Measurements from ENCODE around the gene SBNO2. TPM values are rescaled to one million over a fixed set of nuclear protein-coding genes. Genes with fewer than 3 reads are reported as not detected.

The SBNO2 gene
- total RNA-seq, 2 donors from 2014 or later, result 55.4 to 182 TPM

- TF ChIP-seq CTCF (IDR thresholded peaks at IDR 0.05), result no peak
- Histone ChIP-seq H3K27ac (no peak overlapping the region), H3K4me3 (no peak overlapping the region), H3K4me1 (ENCODE audit: control insufficient read depth in 1 of 2, low read depth in 2 of 2) (peaks cover 10 to 21% of the 10 kb centered on the region in 2 donors), H3K9me3 (no peaks in the 10 kb centered on the region), H3K36me3 (peaks cover 9% of the 10 kb centered on the region), H3K27me3 (replicated peaks; ENCODE audit: insufficient read depth) (no peaks in the 10 kb centered on the region)
- DNase-seq (ENCODE audit: low spot score) (no peak), ATAC-seq (ENCODE audit: insufficient number of reproducible peaks, low FRiP score, low read depth) (no peak)
These were observed 83.1 kb downstream of the SBNO2 start for GRCh38 chr19:1090731-1091543.

- ATAC-seq (ENCODE audit: insufficient number of reproducible peaks, low FRiP score, low read depth), result no peak
- DNase-seq (ENCODE audit: low spot score), result no peak
- Histone ChIP-seq H3K27me3 (replicated peaks; ENCODE audit: insufficient read depth) (no peaks in the 10 kb centered on the region), H3K4me3 (no peak overlapping the region), H3K27ac (no peak overlapping the region), H3K36me3 (peaks cover 9% of the 10 kb centered on the region), H3K9me3 (no peaks in the 10 kb centered on the region), H3K4me1 (ENCODE audit: control insufficient read depth in 1 of 2, low read depth in 2 of 2) (peaks cover 10 to 16% of the 10 kb centered on the region in 2 donors)
- no peak for TF ChIP-seq CTCF (IDR thresholded peaks at IDR 0.05)
These were observed 84.2 kb downstream of the SBNO2 start for GRCh38 chr19:1089891-1090290.

GRCh38 chr19:1089126-1089771 lies 84.8 kb downstream of the SBNO2 start:
- H3K36me3 ChIP-seq, result peaks cover 9% of the 10 kb centered on the region
- H3K9me3 ChIP-seq, result no peaks in the 10 kb centered on the region
- ATAC-seq (ENCODE audit: insufficient number of reproducible peaks, low FRiP score, low read depth) (no peak), DNase-seq (ENCODE audit: low spot score) (no peak)
- H3K4me3 ChIP-seq, result no peak overlapping the region
- no peaks in the 10 kb centered on the region for H3K27me3 ChIP-seq (replicated peaks; ENCODE audit: insufficient read depth)
- no peak for TF ChIP-seq CTCF (IDR thresholded peaks at IDR 0.05)
- peaks cover 7 to 12% of the 10 kb centered on the region in 2 donors for H3K4me1 ChIP-seq (ENCODE audit: control insufficient read depth in 1 of 2, low read depth in 2 of 2)
- H3K27ac ChIP-seq, result no peak overlapping the region

- Histone ChIP-seq H3K4me3 (no peak overlapping the region), H3K27ac (peak overlapping the region in 1 of 2 donors; percentile 12), H3K4me1 (ENCODE audit: control insufficient read depth in 1 of 2, low read depth in 2 of 2) (peaks cover 0 to 5% of the 10 kb centered on the region in 2 donors), H3K27me3 (replicated peaks; ENCODE audit: insufficient read depth) (no peaks in the 10 kb centered on the region), H3K36me3 (peaks cover 9% of the 10 kb centered on the region), H3K9me3 (no peaks in the 10 kb centered on the region)
- no peak for TF ChIP-seq CTCF (IDR thresholded peaks at IDR 0.05)
- no peak for ATAC-seq (ENCODE audit: insufficient number of reproducible peaks, low FRiP score, low read depth)
- DNase-seq (ENCODE audit: low spot score), result no peak
These were observed 85.6 kb downstream of the SBNO2 start for GRCh38 chr19:1088416-1089010.

GRCh38 chr19:1087813-1088415 lies 86.2 kb downstream of the SBNO2 start:
- H3K9me3 ChIP-seq, result no peaks in the 10 kb centered on the region
- TF ChIP-seq CTCF (IDR thresholded peaks at IDR 0.05), result no peak
- peak overlapping the region in 1 of 2 donors; percentile 12 for H3K27ac ChIP-seq
- H3K36me3 ChIP-seq, result peaks cover 4% of the 10 kb centered on the region
- ATAC-seq (ENCODE audit: insufficient number of reproducible peaks, low FRiP score, low read depth) (no peak), DNase-seq (ENCODE audit: low spot score) (no peak)
- H3K27me3 ChIP-seq (replicated peaks; ENCODE audit: insufficient read depth), result no peaks in the 10 kb centered on the region
- H3K4me3 ChIP-seq, result no peak overlapping the region
- no peaks in the 10 kb centered on the region for H3K4me1 ChIP-seq (ENCODE audit: control insufficient read depth in 1 of 2, low read depth in 2 of 2)
